Loucy (cell line): ENCODE results near the gene KCNV2.

Experiments used
- H2AFZ ChIP-seq: fragments of 200-600 bp; sonication (generic); 2 replicates; pipeline ENCODE4 v1.6.0; 2016; ENCODE audit warnings: antibody characterized with exemption, mild to moderate bottlenecking, low read length, moderate library complexity
- H3F3A ChIP-seq: fragments of 200-600 bp; 2 replicates; pipeline ENCODE4 v1.6.0; 2016; ENCODE audit warnings: antibody characterized with exemption, low read depth, mild to moderate bottlenecking
- H3K27me3 ChIP-seq: fragments of 200-600 bp; sonication (generic); 2 replicates; pipeline ENCODE4 v1.6.1; 2014; ENCODE audit warnings: low read length, mild to moderate bottlenecking; ENCODE audit not compliant: insufficient read depth, poor library complexity, severe bottlenecking
- H3K36me3 ChIP-seq: fragments of 200-600 bp; sonication (generic); 2 replicates; pipeline ENCODE4 v1.6.1; 2016; ENCODE audit warnings: low read length; ENCODE audit not compliant: insufficient read depth
- H3K4me1 ChIP-seq: fragments of 200-600 bp; sonication (generic); 2 replicates; pipeline ENCODE4 v1.5.1; 2014; ENCODE audit warnings: low read length, mild to moderate bottlenecking; ENCODE audit not compliant: insufficient read depth, poor library complexity, severe bottlenecking
- H3K4me2 ChIP-seq: fragments of 200-600 bp; sonication (generic); 2 replicates; pipeline ENCODE4 v1.6.0; 2014; ENCODE audit warnings: antibody characterized with exemption, low read length, low read depth, mild to moderate bottlenecking; ENCODE audit not compliant: poor library complexity, severe bottlenecking
- H3K4me3 ChIP-seq: fragments of 200-600 bp; sonication (generic); 2 replicates; pipeline ENCODE4 v1.5.1; 2014; ENCODE audit warnings: low read length, mild to moderate bottlenecking, mixed read lengths; ENCODE audit not compliant: poor library complexity, severe bottlenecking
- H3K79me2 ChIP-seq: fragments of 200-600 bp; sonication (generic); 2 replicates; pipeline ENCODE4 v1.6.1; 2014; ENCODE audit warnings: low read length; ENCODE audit not compliant: insufficient read depth
- H3K9ac ChIP-seq: fragments of 200-600 bp; sonication (generic); 2 replicates; pipeline ENCODE4 v1.6.0; 2014; ENCODE audit warnings: mild to moderate bottlenecking, low read depth, low read length, moderate library complexity; ENCODE audit not compliant: poor library complexity, severe bottlenecking
- H3K9me2 ChIP-seq: fragments of 200-600 bp; sonication (generic); replicated peaks from 2 replicates; pipeline ENCODE4 v1.6.1; 2016; ENCODE audit warnings: low read depth, low read length, mixed read lengths
- H3K9me3 ChIP-seq: fragments of 200-600 bp; sonication (generic); 2 replicates; pipeline ENCODE4 v1.6.1; 2014; ENCODE audit warnings: mild to moderate bottlenecking, antibody characterized with exemption, low read length, low read depth; ENCODE audit not compliant: insufficient read depth
- H4K20me1 ChIP-seq: fragments of 200-600 bp; sonication (generic); 2 replicates; pipeline ENCODE4 v1.6.0; 2014; ENCODE audit warnings: antibody characterized with exemption, low read length, mild to moderate bottlenecking; ENCODE audit not compliant: insufficient read depth, poor library complexity, severe bottlenecking
- CTCF ChIP-seq: fragments of 200-600 bp; sonication (generic); conservative IDR thresholded peaks from 2 replicates; pipeline ENCODE4 v1.5.1; 2014; ENCODE audit warnings: mild to moderate bottlenecking, antibody characterized with exemption, low read length
- EZH2phosphoT487 ChIP-seq: fragments of 200-600 bp; IDR thresholded peaks from 2 replicates; pipeline ENCODE4 v1.6.1; 2018; ENCODE audit warnings: antibody characterized with exemption, mild to moderate bottlenecking, moderate library complexity, borderline replicate concordance

The KCNV2 gene

GRCh38 chr9:2688636-2689035 lies 28.7 kb upstream of the KCNV2 start:
- no peaks in the 10 kb centered on the region for H4K20me1 ChIP-seq
- no peaks in the 10 kb centered on the region for H3K4me1 ChIP-seq
- no peaks in the 10 kb centered on the region for H3K9me3 ChIP-seq
- H3K4me2 ChIP-seq = no peak overlapping the region
- H3K27me3 ChIP-seq = no peaks in the 10 kb centered on the region
- H3K79me2 ChIP-seq = no peaks in the 10 kb centered on the region
- no peak for TF ChIP-seq EZH2phosphoT487
- TF ChIP-seq CTCF = no peak
- H3K4me3 ChIP-seq = no peak overlapping the region
- H3K36me3 ChIP-seq = no peaks in the 10 kb centered on the region
- no peaks in the 10 kb centered on the region for H3F3A ChIP-seq
- H3K9me2 ChIP-seq = no peaks in the 10 kb centered on the region
- H3K9ac ChIP-seq = no peak overlapping the region
- no peak overlapping the region for H2AFZ ChIP-seq

GRCh38 chr9:2691212-2691611 lies 26.1 kb upstream of the KCNV2 start:
- Histone ChIP-seq H3K27me3 (no peaks in the 10 kb centered on the region), H4K20me1 (no peaks in the 10 kb centered on the region), H3K9me2 (no peaks in the 10 kb centered on the region), H3K4me3 (no peak overlapping the region), H3K4me2 (no peak overlapping the region), H3K79me2 (no peaks in the 10 kb centered on the region), H3K9me3 (no peaks in the 10 kb centered on the region), H3K36me3 (no peaks in the 10 kb centered on the region), H3K9ac (no peak overlapping the region), H3F3A (no peaks in the 10 kb centered on the region), H2AFZ (no peak overlapping the region), H3K4me1 (no peaks in the 10 kb centered on the region)
- TF ChIP-seq CTCF (no peak), EZH2phosphoT487 (no peak)

- no peak overlapping the region for H3K4me3 ChIP-seq
- H4K20me1 ChIP-seq = no peaks in the 10 kb centered on the region
- H3K9me3 ChIP-seq = no peaks in the 10 kb centered on the region
- H3F3A ChIP-seq = no peaks in the 10 kb centered on the region
- no peak overlapping the region for H3K9ac ChIP-seq
- no peak overlapping the region for H3K4me2 ChIP-seq
- H3K79me2 ChIP-seq = no peaks in the 10 kb centered on the region
- TF ChIP-seq CTCF (no peak), EZH2phosphoT487 (no peak)
- no peaks in the 10 kb centered on the region for H3K36me3 ChIP-seq
- H3K27me3 ChIP-seq = no peaks in the 10 kb centered on the region
- no peaks in the 10 kb centered on the region for H3K9me2 ChIP-seq
- H2AFZ ChIP-seq = no peak overlapping the region
- H3K4me1 ChIP-seq = no peaks in the 10 kb centered on the region
Observed at GRCh38 chr9:2691626-2692025, 25.7 kb upstream of the KCNV2 start.
